HK-2 (cell line): ENCODE data around the gene HLA-DMA.
"Not testable (repeated sequence)": the region's sequence is repeated elsewhere in the genome, so short reads cannot be mapped to it uniquely, and the experiment has no call there.

Source experiments
- DNase-seq: peaks from one replicate; pipeline ENCODE4 v3.0.0-alpha.2; 2018; ENCODE audit not compliant: unreplicated experiment

Gene HLA-DMA

DNA sequence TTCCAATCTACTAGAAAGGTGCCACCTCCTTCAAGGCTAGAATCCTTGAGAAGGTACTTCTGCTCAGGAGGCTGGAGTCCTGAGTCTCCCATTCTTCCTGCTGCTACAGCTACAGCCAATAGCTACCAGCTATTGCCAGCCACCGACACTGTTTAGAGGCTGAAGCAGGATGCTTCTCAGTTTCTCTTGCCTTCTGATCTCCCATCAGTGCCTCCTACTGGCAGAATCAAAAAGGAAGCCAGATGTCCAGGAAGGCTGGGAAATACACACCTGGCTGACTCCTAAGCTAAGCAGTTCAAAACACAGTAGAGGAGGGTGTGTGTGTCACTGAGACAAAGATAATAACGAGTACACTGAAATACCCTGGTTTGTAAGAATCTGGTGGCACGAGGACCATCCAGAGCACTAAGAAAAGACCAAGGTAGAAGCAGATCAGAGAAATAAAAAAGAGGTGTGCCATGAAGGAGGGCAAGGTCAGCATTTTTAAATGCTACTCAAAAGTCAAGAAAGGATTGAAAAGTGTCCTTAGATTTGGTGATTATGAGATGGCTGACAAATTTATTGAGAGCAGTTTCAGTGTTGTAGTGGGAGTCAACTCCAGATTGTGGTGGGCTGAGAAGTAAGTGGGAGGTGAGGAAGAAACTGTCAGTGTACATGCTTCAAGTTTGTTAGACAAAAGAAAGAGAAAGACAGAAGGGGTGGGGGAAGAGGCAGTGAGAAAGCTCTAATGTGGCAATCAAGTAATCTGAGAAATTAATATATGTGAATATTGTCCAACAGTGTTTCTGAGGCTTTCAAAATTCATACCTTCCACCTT, 2.3 kb upstream of the HLA-DMA start:
- DNase-seq = no peak

GRCh38 chr6:32954267-32954666, 1.4 kb upstream of the HLA-DMA start:
- no peak for DNase-seq

DNA sequence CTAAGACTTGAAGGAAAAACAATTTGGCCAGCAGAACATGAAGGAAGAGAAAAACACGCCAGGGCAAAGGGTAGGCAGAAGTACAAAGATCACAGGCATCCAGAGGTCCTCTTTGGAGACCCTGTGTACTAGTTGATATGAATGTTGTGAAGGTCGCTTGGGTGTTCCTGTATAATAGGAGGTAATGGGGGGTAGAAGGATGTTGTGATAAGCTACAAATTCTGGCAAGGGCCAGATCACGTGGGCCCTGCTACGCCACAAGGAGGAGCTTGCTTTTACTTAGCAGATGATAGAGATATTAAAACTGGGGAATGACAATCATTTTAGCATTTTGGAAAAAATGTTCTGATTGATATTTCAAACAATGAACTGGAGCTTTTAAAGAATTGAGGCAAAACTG, 878 bp upstream of the HLA-DMA start:
- no peak for DNase-seq

DNA sequence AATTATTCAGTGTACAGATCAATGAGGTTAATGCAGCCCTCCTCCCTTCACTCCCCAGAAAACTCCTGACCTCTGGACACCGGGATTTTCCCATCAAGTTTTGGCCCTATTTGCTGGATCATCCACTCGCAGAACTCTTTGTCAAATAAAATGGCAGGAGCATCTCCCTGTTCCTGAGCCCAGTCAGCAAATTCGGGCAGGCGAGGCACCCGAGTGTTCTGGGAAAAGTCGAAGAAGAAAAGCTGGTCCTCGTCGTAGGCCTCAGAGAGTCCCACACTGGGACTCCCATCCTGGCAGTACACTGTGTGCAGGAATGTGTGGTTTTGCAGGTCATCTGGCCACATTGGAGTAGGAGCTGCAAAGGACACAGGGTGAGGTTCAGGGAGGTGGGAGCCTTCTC, 2.4 kb downstream of the HLA-DMA start:
- no peak for DNase-seq

DNA sequence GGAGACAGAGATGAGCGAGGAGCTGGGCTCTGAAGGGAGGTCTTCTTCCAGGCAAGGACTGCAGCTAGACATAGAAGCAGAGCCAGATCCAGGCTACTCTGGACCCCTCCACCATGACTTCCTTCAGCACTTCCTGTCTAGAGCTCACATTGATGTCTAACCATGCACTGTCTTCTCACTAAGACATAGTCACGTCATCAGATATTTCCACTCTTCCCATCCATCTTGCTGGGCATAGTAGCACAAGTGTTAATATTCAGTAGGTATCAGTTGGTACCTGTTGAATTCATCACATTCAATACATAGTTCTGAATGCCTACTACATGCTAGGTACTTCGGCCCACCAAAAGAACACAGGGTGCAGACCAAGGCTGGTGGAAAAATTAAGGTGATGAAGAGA, 2.9 kb downstream of the HLA-DMA start:
- no peak for DNase-seq

DNA sequence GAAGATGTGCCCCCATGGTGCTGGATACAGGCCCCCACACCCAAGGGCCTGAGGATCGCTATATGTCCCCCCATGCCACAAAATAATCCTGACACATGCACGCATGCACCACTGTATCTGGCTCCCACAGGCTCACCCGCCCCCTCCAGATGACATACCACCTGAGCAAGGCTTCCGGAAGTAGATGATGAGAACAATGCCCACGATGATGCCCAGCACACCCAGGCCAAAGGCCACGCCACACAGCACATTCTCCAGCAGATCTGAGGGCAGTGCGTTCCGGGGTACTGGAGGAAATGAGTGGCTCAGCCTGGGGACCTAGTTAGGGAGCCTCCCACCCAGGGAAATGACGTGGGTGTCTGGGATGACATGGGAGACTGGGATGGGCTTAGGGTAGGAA, 3.8 kb downstream of the HLA-DMA start:
- no peak for DNase-seq

GRCh38 chr6:32947552-32948465, 5.1 kb downstream of the HLA-DMA start:
- peak; percentile 46 for DNase-seq

GRCh38 chr6:32946893-32947292, 6.0 kb downstream of the HLA-DMA start:
- no peak for DNase-seq

GRCh38 chr6:32945953-32946352, 6.9 kb downstream of the HLA-DMA start:
- no peak for DNase-seq

- no peak for DNase-seq
Observed at GRCh38 chr6:32945108-32945760, 7.7 kb downstream of the HLA-DMA start.

GRCh38 chr6:32943864-32944649, 8.8 kb downstream of the HLA-DMA start:
- DNase-seq = no peak

- not testable (repeated sequence) for DNase-seq
Observed at GRCh38 chr6:32942555-32943123, 10.3 kb downstream of the HLA-DMA start.

GRCh38 chr6:32941214-32941768, 11.6 kb downstream of the HLA-DMA start:
- DNase-seq = peak; percentile 58

- DNase-seq = peak; percentile 63
Observed at GRCh38 chr6:32940656-32941213, 12.2 kb downstream of the HLA-DMA start, which contains the start of gene HLA-DMB. Gene HLA-DMB, minus strand, starts transcription at chr6:32941028. Its CDS starts 221 bp downstream, at chr6:32940807.

DNA sequence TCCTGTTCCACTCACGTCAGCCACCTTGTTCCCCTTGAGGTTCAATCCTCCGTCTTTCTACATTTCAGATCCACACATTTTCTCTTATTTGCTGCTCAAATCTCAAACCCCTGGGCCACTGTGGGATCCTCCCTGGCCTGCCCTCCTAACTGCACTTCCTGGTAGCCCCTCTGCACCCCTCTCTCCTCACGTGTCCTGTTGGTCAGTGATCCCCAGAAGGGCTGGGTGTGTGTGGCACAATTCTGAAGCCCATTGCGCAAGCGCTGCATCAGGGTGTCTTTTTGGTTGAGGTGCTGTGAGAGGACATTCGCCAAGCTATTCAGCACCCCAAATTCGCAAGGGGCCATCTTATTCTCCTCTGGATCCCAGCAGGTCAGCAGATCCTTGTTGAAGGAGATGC, 14.4 kb downstream of the HLA-DMA start:
- no peak for DNase-seq

DNA sequence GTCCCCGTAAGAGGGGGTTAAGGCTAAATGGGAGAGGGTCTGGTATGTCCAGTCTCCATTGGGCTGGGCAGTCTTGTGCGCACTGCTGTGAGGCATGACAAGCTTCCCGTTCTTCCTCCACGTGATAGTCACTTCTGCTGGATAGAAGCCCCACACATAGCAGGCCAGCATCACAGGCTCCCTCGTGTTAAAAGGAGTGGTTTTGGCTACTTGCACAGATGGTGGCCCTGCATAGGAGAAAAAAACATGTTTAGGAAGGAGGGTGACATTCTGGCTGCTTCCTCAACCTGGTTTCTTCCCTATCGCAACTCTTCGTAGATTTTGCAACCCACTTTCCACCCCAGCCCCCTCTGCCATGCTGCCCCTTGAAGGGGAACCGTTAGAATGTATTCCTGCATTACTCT, 15.7 kb downstream of the HLA-DMA start:
- no peak for DNase-seq

DNA sequence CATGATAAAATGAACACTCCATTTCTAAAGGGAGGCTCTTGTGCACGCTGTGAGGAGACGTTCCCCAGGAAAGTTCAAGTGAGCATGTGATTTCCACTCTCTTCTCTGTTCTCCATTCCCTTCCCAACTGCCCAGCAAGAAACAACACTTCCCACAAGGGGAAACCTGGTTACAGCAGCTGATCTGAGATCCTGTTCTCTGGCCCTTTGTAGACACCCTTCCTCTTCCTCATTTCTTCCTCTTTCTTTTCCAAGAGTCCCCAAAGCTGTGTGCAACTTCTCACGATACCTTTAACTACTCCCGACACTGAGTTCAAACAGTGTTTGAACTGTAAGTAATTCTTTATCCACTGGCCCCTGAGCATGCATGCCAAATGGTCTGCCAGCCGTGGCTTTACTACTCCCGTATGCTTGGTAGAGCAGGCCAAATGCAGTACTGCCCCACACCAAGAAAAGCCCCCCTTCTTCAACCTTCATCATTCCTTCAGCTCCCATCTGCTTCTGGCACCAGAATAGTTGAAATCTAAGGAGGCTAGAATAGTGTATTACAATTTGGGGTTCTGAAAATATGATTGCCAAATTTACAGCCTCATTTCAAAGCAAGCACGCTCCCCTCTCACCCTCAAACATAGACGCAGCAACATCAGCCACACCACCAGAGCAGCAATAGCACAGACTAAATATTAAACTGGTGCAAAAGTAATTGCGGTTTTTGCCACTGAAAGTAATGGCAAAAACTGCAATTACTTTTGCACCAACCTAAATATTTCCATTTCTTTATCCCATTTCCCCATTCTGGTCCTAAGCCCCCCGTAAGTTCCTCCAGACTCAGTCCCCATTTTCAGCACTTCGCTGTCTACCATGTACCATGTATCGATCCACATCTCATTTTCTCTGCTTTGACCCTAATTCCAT, 16.4 kb downstream of the HLA-DMA start:
- DNase-seq = no peak

DNA sequence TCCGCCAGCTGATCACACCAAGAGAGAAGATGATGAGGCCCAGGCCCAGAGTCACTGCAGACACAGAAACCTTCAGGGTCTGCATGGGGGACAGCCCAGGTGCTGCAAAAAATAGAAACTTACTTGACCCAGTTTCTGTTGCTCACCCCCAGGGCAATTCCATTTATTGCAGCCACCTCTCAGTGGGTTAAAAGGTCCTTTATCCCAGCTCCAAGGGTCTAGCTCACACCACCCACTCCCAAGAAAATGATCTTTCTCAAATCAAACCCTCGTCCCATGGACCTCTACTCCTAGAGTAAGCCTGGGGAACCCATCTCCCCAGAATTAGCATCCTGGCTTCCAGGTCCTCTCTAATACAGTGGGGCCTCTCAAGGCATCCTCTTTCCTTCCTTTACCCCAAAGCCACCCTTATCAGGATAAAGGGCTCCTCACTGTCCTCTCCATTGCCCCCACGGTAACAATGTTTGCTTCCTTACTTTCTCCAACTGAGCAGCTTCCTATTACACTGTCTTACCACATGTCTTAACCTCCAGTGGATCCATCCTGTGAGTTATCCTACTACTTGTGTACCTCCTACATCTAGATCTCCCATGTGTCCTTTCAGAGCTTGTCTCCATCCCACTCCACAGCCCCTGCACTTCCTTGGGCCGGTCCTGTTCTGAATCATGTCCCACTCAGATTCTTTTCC, 17.2 kb downstream of the HLA-DMA start:
- no peak for DNase-seq

- peak; percentile 53 for DNase-seq
Observed at GRCh38 chr6:32933661-32934085, 19.2 kb downstream of the HLA-DMA start.
